GM23338 (cell line): ENCODE measurements around the gene ITIH5. TPM values are rescaled to one million over a fixed set of nuclear protein-coding genes. Genes with fewer than 3 reads are reported as not detected.

Experiments
- ATAC-seq: fragments of 200-7000 bp; cut with Tn5 transposase; 3 replicates; pipeline ENCODE4 v1.9.1; 2020
- DNase-seq: peaks from one replicate; pipeline ENCODE4 v3.0.0-alpha.2; 2015; ENCODE audit warnings: low spot score
- H2AFZ ChIP-seq: fragments of 200-600 bp; sonication (generic); 2 replicates; pipeline ENCODE4 v1.8.0; 2016; ENCODE audit warnings: antibody characterized with exemption, mild to moderate bottlenecking, moderate library complexity
- H3F3A ChIP-seq: fragments of 200-600 bp; sonication (generic); replicated peaks from 2 replicates; pipeline ENCODE4 v1.8.0; 2017; ENCODE audit warnings: antibody characterized with exemption, mixed run types, low read depth
- H3K27ac ChIP-seq: fragments of 200-600 bp; sonication (generic); 2 replicates; pipeline ENCODE4 v1.6.1; 2016; ENCODE audit warnings: low read depth
- H3K27me3 ChIP-seq: fragments of 200-600 bp; sonication (generic); 2 replicates; pipeline ENCODE4 v1.8.0; 2016; ENCODE audit warnings: mild to moderate bottlenecking, mixed run types, moderate library complexity; ENCODE audit not compliant: insufficient read depth
- H3K36me3 ChIP-seq: fragments of 200-600 bp; sonication (generic); 2 replicates; pipeline ENCODE4 v1.8.0; 2016; ENCODE audit warnings: mild to moderate bottlenecking; ENCODE audit not compliant: insufficient read depth
- H3K4me1 ChIP-seq: fragments of 200-600 bp; sonication (generic); 2 replicates; pipeline ENCODE4 v1.8.0; 2016; ENCODE audit warnings: mild to moderate bottlenecking, moderate library complexity; ENCODE audit not compliant: insufficient read depth
- H3K4me2 ChIP-seq: fragments of 200-600 bp; sonication (generic); 2 replicates; pipeline ENCODE4 v1.7.1; 2017; ENCODE audit warnings: mixed run types
- H3K4me3 ChIP-seq: fragments of 200-600 bp; sonication (generic); 2 replicates; pipeline ENCODE4 v1.6.1; 2016; ENCODE audit warnings: mixed run types
- H3K79me2 ChIP-seq: fragments of 200-600 bp; sonication (generic); replicated peaks from 2 replicates; pipeline ENCODE4 v1.8.0; 2017; ENCODE audit warnings: mild to moderate bottlenecking; ENCODE audit not compliant: insufficient read depth
- H3K9me2 ChIP-seq: fragments of 200-600 bp; sonication (generic); 2 replicates; pipeline ENCODE4 v1.8.0; 2017; ENCODE audit not compliant: insufficient read depth
- H4K20me1 ChIP-seq: fragments of 200-600 bp; sonication (generic); replicated peaks from 2 replicates; pipeline ENCODE4 v1.8.0; 2017; ENCODE audit warnings: mild to moderate bottlenecking; ENCODE audit not compliant: insufficient read depth
- H3K27ac Mint-ChIP-seq: 2 replicates; pipeline ENCODE4 v1.8.0; 2020; ENCODE audit warnings: inconsistent platforms, mild to moderate bottlenecking, moderate library complexity, mixed read lengths
- H3K27me3 Mint-ChIP-seq: 3 replicates; pipeline ENCODE4 v1.8.0; 2022; ENCODE audit warnings: low read depth, mild to moderate bottlenecking, moderate library complexity, mixed read lengths, inconsistent platforms; ENCODE audit not compliant: insufficient read depth, poor library complexity
- H3K36me3 Mint-ChIP-seq: 3 replicates; pipeline ENCODE4 v1.8.0; 2021; ENCODE audit warnings: low read depth, mild to moderate bottlenecking, inconsistent platforms, moderate library complexity, mixed read lengths
- H3K4me1 Mint-ChIP-seq: 3 replicates; pipeline ENCODE4 v1.8.0; 2020; ENCODE audit warnings: mild to moderate bottlenecking, inconsistent platforms, mixed read lengths
- H3K4me3 Mint-ChIP-seq: 3 replicates; pipeline ENCODE4 v1.8.0; 2021; ENCODE audit warnings: moderate library complexity, mild to moderate bottlenecking, inconsistent platforms, mixed read lengths
- H3K9me3 Mint-ChIP-seq: 3 replicates; pipeline ENCODE4 v1.8.0; 2020; ENCODE audit warnings: moderate library complexity, mild to moderate bottlenecking, inconsistent platforms, mixed read lengths
- CTCF ChIP-seq, 2 experiments: fragments of 200-600 bp in 1 of 2; sonication (generic) in 1 of 2; conservative IDR thresholded peaks; 2 replicates each; pipeline versions ENCODE4 v1.5.1 to v1.6.1; 2016 to 2017; ENCODE audit warnings: antibody characterized with exemption in 2 of 2, low read depth in 2 of 2, mild to moderate bottlenecking in 2 of 2, moderate library complexity in 1 of 2
- ETS1 ChIP-seq: IDR thresholded peaks from 2 replicates; pipeline ENCODE4 v1.6.1; 2016; ENCODE audit warnings: antibody characterized with exemption
- EZH2 ChIP-seq: fragments of 200-600 bp; sonication (generic); IDR thresholded peaks from one replicate; pipeline ENCODE4 v1.8.0; 2017; ENCODE audit warnings: antibody characterized with exemption, mild to moderate bottlenecking, low read depth; ENCODE audit not compliant: unreplicated experiment
- EZH2phosphoT487 ChIP-seq: fragments of 200-600 bp; sonication (generic); IDR thresholded peaks from one replicate; pipeline ENCODE4 v1.8.1; 2018; ENCODE audit warnings: antibody characterized with exemption; ENCODE audit not compliant: unreplicated experiment
- NANOG ChIP-seq: IDR thresholded peaks from 2 replicates; pipeline ENCODE4 v1.6.1; 2016; ENCODE audit warnings: antibody characterized with exemption, borderline replicate concordance
- REST ChIP-seq: IDR thresholded peaks from one replicate; pipeline ENCODE4 v1.6.1; 2018; ENCODE audit warnings: antibody characterized with exemption; ENCODE audit not compliant: unreplicated experiment
- ZNF114 ChIP-seq: fragments of 250-450 bp; sonication (Bioruptor Pico); IDR thresholded peaks from 2 replicates; pipeline ENCODE4 v1.5.0; 2020; ENCODE audit warnings: mild to moderate bottlenecking, moderate library complexity
- ZNF331 ChIP-seq: fragments of 250-450 bp; sonication (Bioruptor Pico); IDR thresholded peaks from 2 replicates; pipeline ENCODE4 v1.5.0; 2020; ENCODE audit warnings: low read depth, mild to moderate bottlenecking, moderate library complexity
- polyA plus RNA-seq: library from polyadenylated mRNA; unstranded; fragments of >200 nt; fragmentation: Nextera tagmentation; extraction: Ambion mirVana; gene quantifications from 2 replicates; pipeline ENCODE4 v1.2.1, GENCODE V29; 2016
- total RNA-seq: library from RNA; depleted of rRNA; stranded (reverse); fragments of >200 nt; shearing (Covaris generic); gene quantifications from 2 replicates; pipeline ENCODE4 v1.2.3, GENCODE V29; 2014

The ITIH5 gene
- total and polyA plus RNA-seq, 2 experiments from 2014 or later: 0.99 to 2.2 TPM

- no peak overlapping the region for H3K27ac Mint-ChIP-seq
- Histone ChIP-seq H3K27me3 (no peaks in the 10 kb centered on the region), H3K4me1 (peaks cover 9% of the 10 kb centered on the region; the same call in 1 of the 2 replicates), H3K9me2 (peaks cover 13% of the 10 kb centered on the region; the same call in 1 of the 2 replicates), H3K4me3 (no peak overlapping the region), H3K79me2 (no peaks in the 10 kb centered on the region), H3K4me2 (no peak overlapping the region), H2AFZ (no peak overlapping the region; the same call in 1 of the 2 replicates), H3K27ac (no peak overlapping the region), H3F3A (no peaks in the 10 kb centered on the region), H3K36me3 (no peaks in the 10 kb centered on the region), H4K20me1 (no peaks in the 10 kb centered on the region)
- 0 out of 3 replicates have a peak, but pooled peaks cover 2% of the 10 kb centered on the region for H3K36me3 Mint-ChIP-seq
- ATAC-seq (no peak), DNase-seq (no peak)
- peaks cover 22% of the 10 kb centered on the region for H3K4me1 Mint-ChIP-seq
- H3K27me3 Mint-ChIP-seq: peaks cover 12% of the 10 kb centered on the region
- TF ChIP-seq ZNF114 (CRISPR knock-in tag): no peak
- no peak for TF ChIP-seq NANOG
- TF ChIP-seq EZH2: no peak
- no peak for TF ChIP-seq REST
- TF ChIP-seq EZH2phosphoT487: no peak
- TF ChIP-seq ETS1: no peak
- TF ChIP-seq CTCF (conservative IDR thresholded peaks at IDR 0.05; ENCODE audit: low read depth in 2 of 2): no peak
- H3K4me3 Mint-ChIP-seq: no peak overlapping the region
- H3K9me3 Mint-ChIP-seq: peaks cover 5% of the 10 kb centered on the region; the same call in 1 of the 3 replicates
Measured at GRCh38 chr10:7538970-7539654, 127.7 kb downstream of the ITIH5 start.

GRCh38 chr10:7537126-7537525, 129.6 kb downstream of the ITIH5 start:
- Histone ChIP-seq H4K20me1 (no peaks in the 10 kb centered on the region), H3K4me1 (peaks cover 6% of the 10 kb centered on the region; the same call in 1 of the 2 replicates), H3K27me3 (no peaks in the 10 kb centered on the region), H3K27ac (no peak overlapping the region), H3K4me3 (no peak overlapping the region), H3K79me2 (no peaks in the 10 kb centered on the region), H3K36me3 (no peaks in the 10 kb centered on the region), H3F3A (no peaks in the 10 kb centered on the region), H3K4me2 (no peak overlapping the region), H3K9me2 (peaks cover 8% of the 10 kb centered on the region; the same call in 1 of the 2 replicates), H2AFZ (no peak overlapping the region)
- Mint-ChIP-seq H3K27me3 (peaks cover 16% of the 10 kb centered on the region), H3K9me3 (peaks cover 5% of the 10 kb centered on the region; the same call in 1 of the 3 replicates), H3K4me1 (peaks cover 24% of the 10 kb centered on the region), H3K4me3 (no peak overlapping the region), H3K36me3 (0 out of 3 replicates have a peak, but pooled peaks cover 2% of the 10 kb centered on the region), H3K27ac (no peak overlapping the region)
- TF ChIP-seq ZNF331 (CRISPR knock-in tag) (no peak), REST (no peak)
- ATAC-seq: no peak
- DNase-seq: no peak
